Activated naive CD8-positive, alpha-beta T cell treated with anti-CD3 and anti-CD28 coated beads, Interleukin-2, amount 50 U/mL, for 16 hours (primary cell): ENCODE measurements around the gene HYAL3.
"Not testable (repeated sequence)": the region's sequence is repeated elsewhere in the genome, so short reads cannot be mapped to it uniquely, and the experiment has no call there.

Source experiments
- DNase-seq: peaks from one replicate; pipeline ENCODE4 v3.0.0-alpha.2; 2020; ENCODE audit warnings: low read depth, low spot score

Gene HYAL3

GRCh38 chr3:50258029-50258680, 41.0 kb downstream of the HYAL3 start:
- no peak for DNase-seq

- no peak for DNase-seq
Observed at GRCh38 chr3:50256978-50257890, 42.0 kb downstream of the HYAL3 start.

- DNase-seq, result no peak
Observed at GRCh38 chr3:50255251-50255615, 44.0 kb downstream of the HYAL3 start.

- DNase-seq, result no peak
Observed at GRCh38 chr3:50254577-50255250, 44.5 kb downstream of the HYAL3 start.

- no peak for DNase-seq
Observed at GRCh38 chr3:50251220-50251619, 48.0 kb downstream of the HYAL3 start.

- DNase-seq, result no peak
Observed at GRCh38 chr3:50250514-50250913, 48.7 kb downstream of the HYAL3 start.

- no peak for DNase-seq
Observed at GRCh38 chr3:50249457-50249856, 49.7 kb downstream of the HYAL3 start.

GRCh38 chr3:50248387-50248786, 50.8 kb downstream of the HYAL3 start:
- no peak for DNase-seq

GRCh38 chr3:50246517-50246954, 52.7 kb downstream of the HYAL3 start:
- DNase-seq, result peak; percentile 72

GRCh38 chr3:50245831-50246516, 53.2 kb downstream of the HYAL3 start:
- peak; percentile 92 for DNase-seq

GRCh38 chr3:50245251-50245745, 53.9 kb downstream of the HYAL3 start:
- no peak for DNase-seq

GRCh38 chr3:50244813-50245212, 54.4 kb downstream of the HYAL3 start:
- DNase-seq, result not testable (repeated sequence)

GRCh38 chr3:50243543-50243895, 55.7 kb downstream of the HYAL3 start:
- no peak for DNase-seq

GRCh38 chr3:50242851-50243542, 56.2 kb downstream of the HYAL3 start:
- no peak for DNase-seq
